NK-92 (cell line): ENCODE measurements around the gene HTR1E.
"Not testable (repeated sequence)": the region's sequence is repeated elsewhere in the genome, so short reads cannot be mapped to it uniquely, and the experiment has no call there.

Experiments used
- DNase-seq: peaks from one replicate; lab custom pipeline; 2025; ENCODE audit not compliant: unreplicated experiment; lab: John Stamatoyannopoulos, UW

The HTR1E gene

GRCh38 chr6:86969573-86969972 lies 32.2 kb downstream of the HTR1E start:
- no peak for DNase-seq

GRCh38 chr6:86973088-86973487 lies 35.8 kb downstream of the HTR1E start:
- DNase-seq: no peak

- DNase-seq: no peak
Measured at GRCh38 chr6:86978251-86978650, 40.9 kb downstream of the HTR1E start.

GRCh38 chr6:87001494-87001893 lies 64.2 kb downstream of the HTR1E start:
- no peak for DNase-seq

- not testable (repeated sequence) for DNase-seq
Measured at GRCh38 chr6:87002391-87002790, 65.1 kb downstream of the HTR1E start.

- DNase-seq: not testable (repeated sequence)
Measured at GRCh38 chr6:87006541-87006940, 69.2 kb downstream of the HTR1E start.

GRCh38 chr6:87009581-87009980 lies 72.3 kb downstream of the HTR1E start:
- DNase-seq: not testable (repeated sequence)

- no peak for DNase-seq
Measured at GRCh38 chr6:87012035-87012434, 74.7 kb downstream of the HTR1E start.

- DNase-seq: no peak
Measured at GRCh38 chr6:87012743-87013142, 75.4 kb downstream of the HTR1E start.

- DNase-seq: no peak
Measured at GRCh38 chr6:87016772-87017171, 79.4 kb downstream of the HTR1E start.

GRCh38 chr6:87027021-87027420 lies 89.7 kb downstream of the HTR1E start:
- DNase-seq: no peak

- DNase-seq: no peak
Measured at GRCh38 chr6:87029711-87030314, 92.5 kb downstream of the HTR1E start.

- DNase-seq: no peak
Measured at GRCh38 chr6:87040729-87041128, 103.4 kb downstream of the HTR1E start.

- no peak for DNase-seq
Measured at GRCh38 chr6:87045521-87046075, 108.3 kb downstream of the HTR1E start.

- DNase-seq: no peak
Measured at GRCh38 chr6:87049779-87050178, 112.5 kb downstream of the HTR1E start.

- DNase-seq: no peak
Measured at GRCh38 chr6:87053312-87053711, 116.0 kb downstream of the HTR1E start.

- DNase-seq: no peak
Measured at GRCh38 chr6:87054143-87054833, 117.0 kb downstream of the HTR1E start.

GRCh38 chr6:87059943-87060342 lies 122.6 kb downstream of the HTR1E start:
- DNase-seq: no peak

- DNase-seq: no peak
Measured at GRCh38 chr6:87065117-87065516, 127.8 kb downstream of the HTR1E start.
